A549 (cell line): ENCODE measurements around the gene SMARCD1.

Experiments used
- CHD2 ChIP-seq: fragments of 150-350 bp; IDR thresholded peaks from 2 replicates; pipeline ENCODE4 v1.6.1; 2014; ENCODE audit warnings: low read length; ENCODE audit not compliant: partially characterized antibody
- CTCF ChIP-seq: fragments of >200 bp; sonication (Bioruptor Twin); formaldehyde crosslinking; IDR thresholded peaks from 3 replicates; pipeline ENCODE4 v1.5.1; 2016
- E2F6 ChIP-seq: IDR thresholded peaks from 2 replicates; pipeline ENCODE4 v1.6.1; 2012; ENCODE audit warnings: low read depth, borderline replicate concordance
- EHMT2 ChIP-seq: fragments of 200-600 bp; sonication (generic); IDR thresholded peaks from 2 replicates; pipeline ENCODE4 v1.6.1; 2016; ENCODE audit warnings: antibody characterized with exemption, low read depth, mild to moderate bottlenecking, moderate library complexity
- ELK1 ChIP-seq: fragments of 150-350 bp; IDR thresholded peaks from 2 replicates; pipeline ENCODE4 v1.6.1; 2014; ENCODE audit warnings: low read depth, mild to moderate bottlenecking, low read length
- EP300 ChIP-seq, 2 experiments: fragments of >200 bp; sonication (Bioruptor Twin); formaldehyde crosslinking; IDR thresholded peaks; 2 replicates in 1 of 2; 3 replicates in 1 of 2; pipeline ENCODE4 v1.6.1; 2016 to 2017
- HDAC2 ChIP-seq: fragments of 200-600 bp; sonication (generic); IDR thresholded peaks from 2 replicates; pipeline ENCODE4 v1.6.1; 2016
- HES2 ChIP-seq: fragments of >200 bp; sonication (Bioruptor Twin); formaldehyde crosslinking; IDR thresholded peaks from 2 replicates; pipeline ENCODE4 v1.6.1; 2016
- HOXB5 ChIP-seq: fragments of 250-450 bp; sonication (Bioruptor Pico); IDR thresholded peaks from 2 replicates; pipeline ENCODE4 v1.5.0; 2020; ENCODE audit warnings: mild to moderate bottlenecking, moderate library complexity
- RAD21 ChIP-seq, 2 experiments: fragments of >200 bp in 1 of 2; sonication (Bioruptor Twin) in 1 of 2; formaldehyde crosslinking in 1 of 2; IDR thresholded peaks in 1 of 2; conservative IDR thresholded peaks in 1 of 2; 2 replicates in 1 of 2; 3 replicates in 1 of 2; pipeline ENCODE4 v1.6.1; 2012 to 2018; ENCODE audit warnings: inconsistent platforms in 1 of 2
- REST ChIP-seq: fragments of 200-600 bp; sonication (generic); IDR thresholded peaks from 2 replicates; pipeline ENCODE4 v1.6.1; 2016; ENCODE audit warnings: antibody characterized with exemption, mild to moderate bottlenecking, moderate library complexity
- SMC3 ChIP-seq: fragments of >200 bp; sonication (Bioruptor Twin); formaldehyde crosslinking; IDR thresholded peaks from 3 replicates; pipeline ENCODE4 v1.6.1; 2018; ENCODE audit warnings: inconsistent platforms

GRCh38 chr12:50100561-50100960 lies 15.4 kb downstream of the SMARCD1 start:
- TF ChIP-seq CTCF: no peak
- TF ChIP-seq EP300 (IDR thresholded peaks at IDR 0.05): no peak
- no peak for TF ChIP-seq SMC3
- TF ChIP-seq REST: no peak
- TF ChIP-seq E2F6: no peak
- TF ChIP-seq RAD21 (conservative IDR thresholded peaks at IDR 0.05 in 1 of 2, IDR thresholded peaks at IDR 0.05 in 1 of 2): no peak
- no peak for TF ChIP-seq ELK1
- TF ChIP-seq HES2: no peak
- no peak for TF ChIP-seq HOXB5 (CRISPR knock-in tag)
- no peak for TF ChIP-seq EHMT2
- TF ChIP-seq HDAC2: no peak
- TF ChIP-seq CHD2: no peak
